GM23248 (cell line): ENCODE data around the gene OMP. TPM values are rescaled to one million over a fixed set of nuclear protein-coding genes. Genes with fewer than 3 reads are reported as not detected.

Source experiments
- DNase-seq: peaks from one replicate; pipeline ENCODE4 v3.0.0-alpha.2; 2015
- H2AFZ ChIP-seq: fragments of 200-600 bp; sonication (generic); 2 replicates; pipeline ENCODE4 v1.6.1; 2016; ENCODE audit warnings: antibody characterized with exemption
- H3F3A ChIP-seq: fragments of 200-600 bp; sonication (generic); 2 replicates; pipeline ENCODE4 v1.6.1; 2016; ENCODE audit warnings: mild to moderate bottlenecking, antibody characterized with exemption, mixed run types; ENCODE audit not compliant: insufficient read depth
- H3K27ac ChIP-seq: fragments of 200-600 bp; sonication (generic); 2 replicates; pipeline ENCODE4 v1.5.1; 2016; ENCODE audit warnings: mild to moderate bottlenecking
- H3K27me3 ChIP-seq: fragments of 200-600 bp; sonication (generic); replicated peaks from 2 replicates; pipeline ENCODE4 v1.6.1; 2016; ENCODE audit warnings: mild to moderate bottlenecking; ENCODE audit not compliant: insufficient read depth
- H3K36me3 ChIP-seq: fragments of 200-600 bp; sonication (generic); 2 replicates; pipeline ENCODE4 v1.6.1; 2016; ENCODE audit warnings: low read depth, mild to moderate bottlenecking
- H3K4me1 ChIP-seq: fragments of 200-600 bp; sonication (generic); 2 replicates; pipeline ENCODE4 v1.6.1; 2016; ENCODE audit warnings: mild to moderate bottlenecking; ENCODE audit not compliant: insufficient read depth
- H3K4me2 ChIP-seq: fragments of 200-600 bp; sonication (generic); one replicate; pipeline ENCODE4 v1.6.1; 2016; ENCODE audit warnings: mild to moderate bottlenecking; ENCODE audit not compliant: unreplicated experiment
- H3K4me3 ChIP-seq: fragments of 200-600 bp; sonication (generic); 2 replicates; pipeline ENCODE4 v1.5.1; 2016; ENCODE audit warnings: mild to moderate bottlenecking
- H3K79me2 ChIP-seq: fragments of 200-600 bp; sonication (generic); 2 replicates; pipeline ENCODE4 v1.6.1; 2016; ENCODE audit warnings: mild to moderate bottlenecking; ENCODE audit not compliant: insufficient read depth
- H3K9ac ChIP-seq: fragments of 200-600 bp; sonication (generic); 2 replicates; pipeline ENCODE4 v1.6.1; 2016; ENCODE audit warnings: mild to moderate bottlenecking
- H3K9me2 ChIP-seq: fragments of 200-600 bp; sonication (generic); 2 replicates; pipeline ENCODE4 v1.6.1; 2016; ENCODE audit warnings: mixed run types, mild to moderate bottlenecking, moderate library complexity; ENCODE audit not compliant: insufficient read depth
- H3K9me3 ChIP-seq: fragments of 200-600 bp; sonication (generic); one replicate; pipeline ENCODE4 v1.6.1; 2017; ENCODE audit warnings: low read depth
- H4K20me1 ChIP-seq: fragments of 200-600 bp; sonication (generic); 2 replicates; pipeline ENCODE4 v1.6.0; 2016; ENCODE audit not compliant: insufficient read depth
- EZH2 ChIP-seq: fragments of 200-600 bp; sonication (generic); IDR thresholded peaks from 2 replicates; pipeline ENCODE4 v1.6.1; 2018; ENCODE audit warnings: antibody characterized with exemption, mild to moderate bottlenecking; ENCODE audit not compliant: insufficient read depth, poor library complexity, severe bottlenecking
- EZH2phosphoT487 ChIP-seq: fragments of 200-600 bp; sonication (generic); IDR thresholded peaks from 2 replicates; pipeline ENCODE4 v1.6.1; 2018; ENCODE audit warnings: antibody characterized with exemption, moderate library complexity, mild to moderate bottlenecking, low read depth; ENCODE audit not compliant: insufficient read depth
- WGBS, 2 experiments: methylation state at CpG; one replicate each; pipeline ENCODE4 v1.1.6; 2015 to 2017; ENCODE audit warnings: low lambda C conversion rate in 2 of 2, low coverage in 1 of 2; ENCODE audit errors: missing lambda C conversion rate in 2 of 2; 5-methylcytosine and 5-hydroxymethylcytosine counted together
- in situ Hi-C: fragments of 300-500 bp; cut with MboI; formaldehyde crosslinking; loops from 2 replicates; pipeline ENCODE4 v1.15.0; 2020
- polyA plus RNA-seq: library from polyadenylated mRNA; unstranded; fragments of >200 nt; fragmentation: Nextera tagmentation; extraction: Ambion mirVana; gene quantifications from 2 replicates; pipeline ENCODE4 v1.2.1, GENCODE V29; 2016
- total RNA-seq: library from RNA; depleted of rRNA; stranded (reverse); fragments of >200 nt; shearing (Covaris generic); gene quantifications from 2 replicates; pipeline ENCODE4 v1.2.3, GENCODE V29; 2014; rRNA removed

OMP gene
- total and polyA plus RNA-seq, 2 experiments from 2014 or later, result not detected

DNA sequence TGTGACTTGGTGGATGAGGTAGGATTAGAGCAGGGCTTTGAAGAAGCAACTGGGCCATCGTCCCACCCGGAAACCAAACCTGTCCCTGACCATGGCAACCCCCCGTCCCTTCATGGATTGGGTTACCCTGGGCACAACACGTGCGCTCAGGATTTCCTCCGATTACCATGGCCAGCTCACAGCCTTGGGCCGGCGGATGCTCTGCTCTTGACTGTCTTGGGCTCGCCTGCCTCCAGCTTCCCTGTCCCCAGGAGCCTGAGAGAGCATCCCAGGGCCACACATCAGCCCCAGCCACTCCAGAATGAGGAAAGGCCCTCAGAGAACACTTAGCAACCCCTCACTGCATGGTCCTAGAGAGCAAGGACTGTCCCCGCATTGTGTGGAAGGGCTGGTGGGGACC, 48.2 kb downstream of the OMP start:
- Histone ChIP-seq H2AFZ (no peak overlapping the region), H4K20me1 (no peaks in the 10 kb centered on the region), H3K4me2 (no peak overlapping the region), H3K79me2 (no peaks in the 10 kb centered on the region), H3F3A (no peaks in the 10 kb centered on the region), H3K9me2 (no peaks in the 10 kb centered on the region), H3K36me3 (no peaks in the 10 kb centered on the region), H3K27me3 (peaks cover 5% of the 10 kb centered on the region; the same call in 1 of the 2 replicates), H3K9ac (no peak overlapping the region), H3K9me3 (no peaks in the 10 kb centered on the region), H3K27ac (no peak overlapping the region), H3K4me3 (no peak overlapping the region), H3K4me1 (no peaks in the 10 kb centered on the region)
- 86 to 88% methylated on average over 10 of the region's 10 CpGs for WGBS, 2 experiments
- DNase-seq, result no peak
- TF ChIP-seq EZH2 (no peak), EZH2phosphoT487 (no peak)
- in situ Hi-C loops, result no loop called here

DNA sequence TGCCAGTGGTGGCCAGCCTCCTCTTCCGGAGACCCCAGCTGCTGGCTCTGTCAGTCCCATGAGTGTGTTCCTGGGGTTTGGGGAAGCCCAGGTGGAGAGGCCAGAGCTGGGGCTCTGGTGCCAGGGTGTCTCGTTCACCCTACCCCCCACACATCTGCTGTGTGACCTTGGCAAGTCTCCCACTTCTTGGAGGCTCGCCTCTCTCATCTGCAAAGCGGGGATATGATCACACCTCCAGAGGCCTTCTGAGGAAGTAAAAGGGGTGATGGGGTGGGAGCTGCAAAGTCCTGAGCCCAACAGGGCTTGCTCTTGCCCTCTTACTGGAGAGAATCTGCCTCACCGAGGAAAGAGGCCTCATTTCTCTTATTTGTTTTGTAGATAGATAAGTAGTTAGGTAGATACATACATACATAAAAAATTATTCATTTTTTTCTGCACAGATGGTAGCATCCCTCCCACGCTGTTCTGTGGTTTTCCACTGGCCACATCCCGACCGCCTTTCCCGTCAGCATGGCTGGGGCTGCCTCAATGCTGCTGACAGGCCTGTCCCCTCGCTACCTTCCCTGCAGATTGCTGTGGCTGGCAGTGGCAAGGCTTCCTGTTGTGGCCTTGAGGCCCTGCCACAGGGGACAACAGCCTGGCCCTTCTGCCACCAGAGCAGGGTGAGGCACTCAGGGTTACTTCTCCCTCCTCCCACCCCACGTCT, 49.3 kb downstream of the OMP start:
- Histone ChIP-seq H3F3A (no peaks in the 10 kb centered on the region), H3K9me2 (no peaks in the 10 kb centered on the region), H3K27me3 (peaks cover 5% of the 10 kb centered on the region; the same call in 1 of the 2 replicates), H2AFZ (no peak overlapping the region), H4K20me1 (no peaks in the 10 kb centered on the region), H3K4me3 (no peak overlapping the region), H3K36me3 (no peaks in the 10 kb centered on the region), H3K4me1 (no peaks in the 10 kb centered on the region), H3K79me2 (no peaks in the 10 kb centered on the region), H3K9ac (no peak overlapping the region), H3K27ac (no peak overlapping the region), H3K4me2 (no peak overlapping the region), H3K9me3 (no peaks in the 10 kb centered on the region)
- TF ChIP-seq EZH2phosphoT487 (no peak), EZH2 (no peak)
- in situ Hi-C loops, result no loop called here
- DNase-seq, result no peak
- WGBS, 2 experiments, result 84 to 91% methylated on average over 11 of the region's 11 CpGs

DNA sequence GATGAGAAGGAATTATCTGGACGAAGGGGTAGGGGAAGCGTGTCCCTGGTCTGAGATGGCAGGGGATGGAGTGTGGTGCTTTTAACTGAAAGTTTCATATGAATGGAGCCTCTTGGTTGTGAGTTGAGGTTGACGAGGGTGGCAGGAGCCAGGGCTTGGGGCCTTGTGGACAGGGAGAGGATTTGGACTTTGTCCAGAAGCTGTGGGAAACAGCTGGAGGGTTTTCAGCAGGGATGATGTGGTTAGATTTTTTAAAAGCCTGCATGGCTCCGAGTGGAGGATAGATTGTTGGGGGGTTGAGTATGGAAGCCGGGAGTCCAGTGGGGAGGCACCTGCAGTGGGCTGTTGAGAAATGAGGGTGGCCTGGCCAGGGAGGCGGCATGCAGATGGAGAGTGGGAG, 50.2 kb downstream of the OMP start:
- in situ Hi-C loops, result no loop called here
- Histone ChIP-seq H3K4me3 (no peak overlapping the region), H3K4me1 (no peaks in the 10 kb centered on the region), H3K27ac (no peak overlapping the region), H3K4me2 (no peak overlapping the region), H3F3A (no peaks in the 10 kb centered on the region), H3K9me2 (no peaks in the 10 kb centered on the region), H2AFZ (no peak overlapping the region), H3K79me2 (no peaks in the 10 kb centered on the region), H3K9me3 (no peaks in the 10 kb centered on the region), H3K9ac (no peak overlapping the region), H3K27me3 (no peaks in the 10 kb centered on the region), H4K20me1 (no peaks in the 10 kb centered on the region), H3K36me3 (no peaks in the 10 kb centered on the region)
- no peak for TF ChIP-seq EZH2phosphoT487
- no peak for TF ChIP-seq EZH2
- DNase-seq, result no peak
- WGBS, 2 experiments, result 83 to 89% methylated on average over 6 of the region's 6 CpGs

Other genes with a start within 250 kb of the OMP start
- 10.2 and 37.9 TPM in 2 replicates for gene ACER3, start 241.9 kb upstream of the OMP start, total RNA-seq
- gene ACER3, start 241.9 kb upstream of the OMP start, polyA plus RNA-seq, result 9.1 and 12.0 TPM in 2 replicates
- gene B3GNT6, start 68.4 kb upstream of the OMP start, total RNA-seq, result not detected in 2 replicates
- not detected in 2 replicates for gene B3GNT6, start 68.4 kb upstream of the OMP start, polyA plus RNA-seq
- 22.4 and 27.7 TPM in 2 replicates for gene CAPN5, start 35.9 kb upstream of the OMP start, total RNA-seq
- 17.8 and 18.3 TPM in 2 replicates for gene CAPN5, start 35.9 kb upstream of the OMP start, polyA plus RNA-seq
- not detected in 2 replicates for gene MYO7A, start 25.4 kb downstream of the OMP start, total RNA-seq
- gene MYO7A, start 25.4 kb downstream of the OMP start, polyA plus RNA-seq, result not detected in 2 replicates
- gene GDPD4, start 198.8 kb downstream of the OMP start, total RNA-seq, result not detected in 2 replicates
- not detected in 2 replicates for gene GDPD4, start 198.8 kb downstream of the OMP start, polyA plus RNA-seq